Chondrocyte (in vitro differentiated cells): Measurements from ENCODE around the gene ARHGEF19. TPM values are rescaled to one million over a fixed set of nuclear protein-coding genes. Genes with fewer than 3 reads are reported as not detected.

Source experiments
- DNase-seq: peaks from one replicate; pipeline ENCODE4 v3.0.0; 2021; ENCODE audit warnings: mixed read lengths, low spot score
- H3K27ac Mint-ChIP-seq: one replicate; pipeline ENCODE4 v1.8.0; 2021; ENCODE audit warnings: mild to moderate bottlenecking, moderate library complexity, mixed read lengths; ENCODE audit not compliant: unreplicated experiment
- H3K27me3 Mint-ChIP-seq: 2 replicates; pipeline ENCODE4 v1.8.0; 2021; ENCODE audit warnings: low read depth, mixed read lengths
- H3K36me3 Mint-ChIP-seq: 2 replicates; pipeline ENCODE4 v1.8.0; 2021; ENCODE audit warnings: low read depth, mixed read lengths
- H3K4me1 Mint-ChIP-seq: 2 replicates; pipeline ENCODE4 v1.8.0; 2021; ENCODE audit warnings: low read depth, mild to moderate bottlenecking, mixed read lengths
- H3K4me3 Mint-ChIP-seq: one replicate; pipeline ENCODE4 v1.8.0; 2021; ENCODE audit warnings: mild to moderate bottlenecking, moderate library complexity, mixed read lengths; ENCODE audit not compliant: unreplicated experiment
- H3K9me3 Mint-ChIP-seq: 2 replicates; pipeline ENCODE4 v1.8.0; 2021; ENCODE audit warnings: low read depth, mixed read lengths
- total RNA-seq: library from RNA; stranded (reverse); gene quantifications from 3 replicates; pipeline ENCODE4 v1.2.1, GENCODE V29; 2021
- TF ChIP-seq, protein P1 (sequence below): fragments of 200-600 bp; sonication (generic); IDR thresholded peaks from 2 replicates; pipeline ENCODE4 v1.5.0; 2021; ENCODE audit warnings: antibody characterized with exemption, mild to moderate bottlenecking, moderate library complexity

Gene ARHGEF19
- total RNA-seq, 1 donor from 2014 or later: 16.1 TPM

DNA sequence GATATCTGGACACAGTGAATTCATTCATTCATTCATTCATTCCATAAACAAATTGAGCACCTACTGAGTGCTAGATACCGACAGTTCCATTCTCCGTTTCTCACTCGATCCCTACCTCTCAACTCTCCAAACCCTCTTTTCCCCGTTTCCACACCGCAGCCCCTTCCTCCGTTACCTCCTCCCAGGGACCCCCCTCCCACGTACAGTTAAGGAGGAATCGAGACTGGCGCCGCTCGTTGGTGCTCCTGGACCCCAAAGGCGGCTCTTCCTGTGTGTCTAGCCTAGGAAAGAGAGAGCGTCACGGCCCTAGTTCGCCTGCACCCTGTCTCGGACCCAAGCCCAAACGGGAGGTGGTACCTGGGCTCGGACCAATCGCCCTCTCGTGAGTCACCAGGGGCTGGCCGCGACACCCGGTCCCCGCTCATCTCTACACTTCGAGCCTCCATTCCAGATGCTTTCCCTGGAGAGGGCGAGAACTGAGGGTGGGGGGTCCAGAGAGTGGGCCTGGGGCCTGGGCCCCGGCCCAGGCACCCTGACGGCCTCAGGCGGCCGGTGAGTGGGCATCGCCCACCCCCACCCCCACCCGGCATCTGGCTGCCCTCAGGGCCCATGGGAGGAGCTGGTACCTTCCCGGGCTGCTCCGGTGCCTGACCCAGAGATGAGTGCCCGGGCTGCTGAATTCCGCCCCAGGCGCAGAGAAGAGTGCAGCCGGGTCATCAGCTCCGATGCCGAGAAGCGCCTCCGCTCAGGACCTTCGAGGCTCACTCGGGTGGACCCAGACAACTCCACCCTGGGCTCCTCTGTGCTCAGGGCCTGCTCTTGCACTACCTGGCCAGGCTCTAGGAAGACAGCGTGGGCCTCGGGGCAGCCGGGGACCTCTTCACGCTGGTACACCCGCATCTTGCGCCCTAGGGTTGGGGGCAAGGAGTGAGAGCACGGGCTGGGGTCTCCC lies 4.9 kb downstream of the ARHGEF19 start:
- peak overlapping the region; percentile 77 for H3K4me3 Mint-ChIP-seq
- H3K27me3 Mint-ChIP-seq: no peaks in the 10 kb centered on the region
- peaks cover 12% of the 10 kb centered on the region for H3K4me1 Mint-ChIP-seq
- TF ChIP-seq, protein P1, sequence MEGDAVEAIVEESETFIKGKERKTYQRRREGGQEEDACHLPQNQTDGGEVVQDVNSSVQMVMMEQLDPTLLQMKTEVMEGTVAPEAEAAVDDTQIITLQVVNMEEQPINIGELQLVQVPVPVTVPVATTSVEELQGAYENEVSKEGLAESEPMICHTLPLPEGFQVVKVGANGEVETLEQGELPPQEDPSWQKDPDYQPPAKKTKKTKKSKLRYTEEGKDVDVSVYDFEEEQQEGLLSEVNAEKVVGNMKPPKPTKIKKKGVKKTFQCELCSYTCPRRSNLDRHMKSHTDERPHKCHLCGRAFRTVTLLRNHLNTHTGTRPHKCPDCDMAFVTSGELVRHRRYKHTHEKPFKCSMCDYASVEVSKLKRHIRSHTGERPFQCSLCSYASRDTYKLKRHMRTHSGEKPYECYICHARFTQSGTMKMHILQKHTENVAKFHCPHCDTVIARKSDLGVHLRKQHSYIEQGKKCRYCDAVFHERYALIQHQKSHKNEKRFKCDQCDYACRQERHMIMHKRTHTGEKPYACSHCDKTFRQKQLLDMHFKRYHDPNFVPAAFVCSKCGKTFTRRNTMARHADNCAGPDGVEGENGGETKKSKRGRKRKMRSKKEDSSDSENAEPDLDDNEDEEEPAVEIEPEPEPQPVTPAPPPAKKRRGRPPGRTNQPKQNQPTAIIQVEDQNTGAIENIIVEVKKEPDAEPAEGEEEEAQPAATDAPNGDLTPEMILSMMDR: no peak
- H3K36me3 Mint-ChIP-seq: peaks cover 4% of the 10 kb centered on the region
- no peaks in the 10 kb centered on the region for H3K9me3 Mint-ChIP-seq
- no peak for DNase-seq
- peak overlapping the region; percentile 97 for H3K27ac Mint-ChIP-seq

DNA sequence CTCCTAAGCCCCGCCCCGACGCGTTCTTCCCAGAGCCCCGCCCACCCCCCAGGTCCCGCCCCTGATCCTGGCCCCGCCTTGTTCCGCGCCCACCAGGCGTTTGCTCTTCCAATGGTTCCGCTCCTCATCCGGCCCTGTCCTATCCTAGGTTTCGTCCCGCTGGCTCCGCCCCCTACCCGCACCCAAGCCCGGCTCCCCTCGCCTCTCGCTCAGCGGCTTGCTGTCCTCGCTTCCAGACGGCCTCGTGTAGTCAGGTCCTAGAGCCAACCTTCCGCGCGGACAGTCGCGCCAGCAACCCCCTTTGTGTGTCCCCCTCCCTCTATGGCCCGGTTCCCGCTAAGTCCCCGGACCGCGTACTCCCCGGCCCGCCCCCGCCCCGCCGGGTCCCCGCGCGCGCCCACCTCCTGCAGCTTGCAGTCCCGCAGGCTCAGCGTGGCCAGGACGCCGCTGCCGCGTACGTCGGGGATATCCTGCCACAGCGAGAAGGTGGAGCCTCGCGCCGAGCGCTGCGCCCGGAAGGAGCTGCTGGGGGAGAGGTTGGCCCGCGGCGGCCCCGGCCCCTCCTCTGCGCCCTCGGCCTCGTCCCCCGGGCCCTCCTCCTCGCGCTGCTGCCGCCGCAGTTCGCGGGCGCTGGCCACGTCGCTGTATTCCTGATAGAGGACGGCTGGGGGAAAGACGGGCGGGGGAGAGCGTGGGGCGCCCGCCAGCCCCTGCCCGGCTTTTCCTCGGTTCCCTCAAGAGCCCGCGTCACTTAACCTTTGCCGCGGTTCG lies 5.7 kb downstream of the ARHGEF19 start:
- H3K4me3 Mint-ChIP-seq: peak overlapping the region; percentile 77
- TF ChIP-seq, protein P1: no peak

DNA sequence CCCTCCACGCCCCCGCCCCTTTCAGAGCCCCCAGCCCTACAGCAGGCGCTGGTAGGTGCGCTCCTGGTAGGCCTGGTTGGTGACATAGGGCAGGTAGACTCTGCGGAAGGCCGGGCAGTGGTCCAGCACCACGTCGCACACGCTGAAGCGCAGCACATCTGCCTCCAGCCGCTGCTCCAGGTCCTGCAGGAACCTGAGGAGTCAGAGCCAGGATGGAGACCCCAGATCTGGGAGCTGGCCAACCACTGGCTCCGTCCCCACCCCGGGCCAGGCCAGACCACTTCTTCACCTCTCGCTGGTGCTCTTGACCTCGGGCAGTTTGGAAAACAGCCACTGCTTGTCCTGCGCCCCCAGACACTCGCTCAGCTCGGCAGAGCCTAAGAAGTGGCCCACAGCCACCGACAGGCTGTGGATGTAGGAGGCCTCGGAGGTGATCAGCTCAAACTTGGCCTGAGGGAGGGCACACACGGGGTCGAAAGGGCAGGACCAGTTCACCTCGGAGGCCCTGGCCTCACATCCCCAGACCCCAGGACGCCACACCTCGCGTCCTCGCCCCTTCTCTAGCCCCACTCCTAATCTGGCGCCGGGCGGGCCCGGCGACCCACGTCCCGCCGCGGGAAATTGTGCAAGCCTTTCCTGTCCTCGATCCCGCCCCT lies 6.4 kb downstream of the ARHGEF19 start:
- TF ChIP-seq, protein P1: no peak
- Mint-ChIP-seq H3K27ac (peak overlapping the region; percentile 61), H3K27me3 (no peaks in the 10 kb centered on the region), H3K4me1 (peaks cover 12% of the 10 kb centered on the region), H3K9me3 (no peaks in the 10 kb centered on the region), H3K36me3 (peaks cover 4% of the 10 kb centered on the region), H3K4me3 (peak overlapping the region; percentile 77)
- no peak for DNase-seq

More for the DNA sequence above, 5.7 kb downstream of the ARHGEF19 start:
- peak; percentile 99 for DNase-seq
- peak overlapping the region; percentile 97 for H3K27ac Mint-ChIP-seq
- H3K27me3 Mint-ChIP-seq: no peaks in the 10 kb centered on the region
- H3K36me3 Mint-ChIP-seq: peaks cover 4% of the 10 kb centered on the region
- peaks cover 12% of the 10 kb centered on the region for H3K4me1 Mint-ChIP-seq
- H3K9me3 Mint-ChIP-seq: no peaks in the 10 kb centered on the region

DNA sequence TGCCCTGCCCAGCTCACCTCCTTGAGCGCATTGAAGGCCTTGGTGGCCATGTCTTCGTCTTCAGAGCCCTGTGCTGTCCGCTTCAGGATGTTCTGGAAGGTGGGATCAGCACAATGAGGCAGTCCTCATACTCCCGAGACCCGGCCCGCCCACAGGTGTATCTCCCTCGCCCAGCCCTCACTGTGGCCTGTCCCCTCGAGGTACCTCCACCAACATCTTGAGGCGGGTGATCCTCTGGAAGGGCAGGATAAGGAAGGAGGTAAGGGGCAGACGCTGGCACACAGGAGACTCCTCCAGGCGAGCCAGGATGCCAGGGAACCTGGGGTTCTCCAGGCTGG lies 7.1 kb downstream of the ARHGEF19 start:
- H3K27ac Mint-ChIP-seq: no peak overlapping the region
- H3K27me3 Mint-ChIP-seq: no peaks in the 10 kb centered on the region
- H3K4me1 Mint-ChIP-seq: peaks cover 10% of the 10 kb centered on the region
- no peak for DNase-seq
- H3K9me3 Mint-ChIP-seq: no peaks in the 10 kb centered on the region
- peaks cover 4% of the 10 kb centered on the region for H3K36me3 Mint-ChIP-seq
- TF ChIP-seq, protein P1: no peak
- no peak overlapping the region for H3K4me3 Mint-ChIP-seq
